Measurements from ENCODE around the gene ZFAND6.

The ZFAND6 gene

DNA sequence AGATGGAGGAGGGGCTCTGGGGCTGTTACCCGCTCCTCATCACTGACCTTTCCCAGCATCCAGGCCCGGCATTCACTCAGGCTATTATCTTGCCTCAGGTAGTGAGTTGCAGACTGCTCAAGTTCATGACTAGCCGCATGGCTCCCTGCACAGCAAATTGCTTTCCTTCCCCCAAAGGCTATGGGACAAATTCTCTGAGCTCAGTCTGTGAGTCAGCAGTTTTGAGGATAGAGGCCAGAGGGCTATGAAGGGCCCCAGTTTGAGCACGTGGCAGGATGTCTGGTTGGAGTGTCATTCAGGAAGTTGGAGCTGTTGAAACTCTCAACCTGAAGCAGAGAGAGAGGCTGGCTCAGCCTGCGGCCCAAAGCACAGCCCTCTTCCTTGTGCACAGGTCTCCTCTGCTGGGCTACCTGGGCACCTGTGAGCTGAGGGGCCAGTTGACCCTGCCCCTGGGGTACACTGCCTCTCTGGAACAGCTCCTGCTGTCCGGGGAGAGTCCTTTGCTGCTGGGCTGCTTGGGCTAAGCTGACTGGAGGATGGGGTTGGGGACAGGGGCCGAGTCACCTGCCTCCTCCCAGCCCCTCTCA, 101.2 kb downstream of the ZFAND6 start:
- no peaks in the 10 kb centered on the region for H3F3A ChIP-seq (ENCODE audit: low read depth)
- no peaks in the 10 kb centered on the region for H3K27me3 ChIP-seq (ENCODE audit: insufficient read depth, low read length, poor library complexity, severe bottlenecking)
- no peaks in the 10 kb centered on the region for H3K9me3 ChIP-seq (ENCODE audit: insufficient read depth, low read depth, low read length)
- 0 out of 2 replicates have a peak, but pooled peaks cover 10% of the 10 kb centered on the region for H3K36me3 ChIP-seq (ENCODE audit: insufficient read depth, low read length)
- peak overlapping the region; percentile 80 for H3K4me2 ChIP-seq (ENCODE audit: low read depth, low read length, poor library complexity, severe bottlenecking)
- H3K9me2 ChIP-seq (replicated peaks; ENCODE audit: low read depth, low read length) = no peaks in the 10 kb centered on the region
- H3K4me1 ChIP-seq (ENCODE audit: insufficient read depth, low read length, poor library complexity, severe bottlenecking) = peaks cover 52% of the 10 kb centered on the region
- peak overlapping the region; percentile 59 for H3K4me3 ChIP-seq (ENCODE audit: low read length, poor library complexity, severe bottlenecking)
- no peaks in the 10 kb centered on the region for H3K79me2 ChIP-seq (ENCODE audit: insufficient read depth, low read length)
- peak overlapping the region; percentile 66 for H3K9ac ChIP-seq (ENCODE audit: low read depth, low read length, poor library complexity, severe bottlenecking)
- H2AFZ ChIP-seq (ENCODE audit: low read length) = peak overlapping the region; percentile 34; the same call in 1 of the 2 replicates
- no peaks in the 10 kb centered on the region for H4K20me1 ChIP-seq (ENCODE audit: insufficient read depth, low read length, poor library complexity, severe bottlenecking)
- TF ChIP-seq, protein P1, sequence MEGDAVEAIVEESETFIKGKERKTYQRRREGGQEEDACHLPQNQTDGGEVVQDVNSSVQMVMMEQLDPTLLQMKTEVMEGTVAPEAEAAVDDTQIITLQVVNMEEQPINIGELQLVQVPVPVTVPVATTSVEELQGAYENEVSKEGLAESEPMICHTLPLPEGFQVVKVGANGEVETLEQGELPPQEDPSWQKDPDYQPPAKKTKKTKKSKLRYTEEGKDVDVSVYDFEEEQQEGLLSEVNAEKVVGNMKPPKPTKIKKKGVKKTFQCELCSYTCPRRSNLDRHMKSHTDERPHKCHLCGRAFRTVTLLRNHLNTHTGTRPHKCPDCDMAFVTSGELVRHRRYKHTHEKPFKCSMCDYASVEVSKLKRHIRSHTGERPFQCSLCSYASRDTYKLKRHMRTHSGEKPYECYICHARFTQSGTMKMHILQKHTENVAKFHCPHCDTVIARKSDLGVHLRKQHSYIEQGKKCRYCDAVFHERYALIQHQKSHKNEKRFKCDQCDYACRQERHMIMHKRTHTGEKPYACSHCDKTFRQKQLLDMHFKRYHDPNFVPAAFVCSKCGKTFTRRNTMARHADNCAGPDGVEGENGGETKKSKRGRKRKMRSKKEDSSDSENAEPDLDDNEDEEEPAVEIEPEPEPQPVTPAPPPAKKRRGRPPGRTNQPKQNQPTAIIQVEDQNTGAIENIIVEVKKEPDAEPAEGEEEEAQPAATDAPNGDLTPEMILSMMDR (conservative IDR thresholded peaks at IDR 0.05; ENCODE audit: low read length) = no peak
- no peak for TF ChIP-seq EZH2phosphoT487 (IDR thresholded peaks at IDR 0.05; ENCODE audit: borderline replicate concordance)

DNA sequence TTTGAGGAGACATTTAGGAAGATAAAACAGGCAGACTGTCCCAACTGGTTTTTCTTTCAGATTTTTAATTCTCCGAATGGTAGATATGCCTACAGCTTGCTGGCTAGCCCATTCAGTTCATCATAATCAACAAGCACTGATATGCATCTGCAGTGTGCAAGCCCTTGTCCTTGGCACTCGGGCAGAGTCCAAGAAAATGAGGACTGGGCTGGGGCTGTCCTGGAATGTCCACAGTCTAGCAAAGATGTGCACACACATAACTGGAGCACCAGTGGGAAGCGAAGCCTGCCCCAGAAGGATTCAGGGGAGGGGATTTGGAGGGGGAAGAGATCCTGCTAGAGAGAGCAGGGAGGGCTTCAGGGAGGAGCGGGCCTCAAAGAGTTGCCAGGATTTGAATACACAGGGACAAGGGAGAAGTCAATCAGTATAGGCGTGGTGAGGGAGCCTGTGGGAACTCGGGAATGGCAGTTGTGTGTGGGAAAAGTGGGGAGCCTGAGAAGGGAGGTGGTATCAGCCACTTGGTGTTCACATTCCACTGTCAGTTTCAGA, 102.1 kb downstream of the ZFAND6 start:
- TF ChIP-seq, protein P1 (conservative IDR thresholded peaks at IDR 0.05; ENCODE audit: low read length) = no peak
- no peak for TF ChIP-seq EZH2phosphoT487 (IDR thresholded peaks at IDR 0.05; ENCODE audit: borderline replicate concordance)
- Histone ChIP-seq H3K9ac (ENCODE audit: low read depth, low read length, poor library complexity, severe bottlenecking) (peak overlapping the region; percentile 66), H3K9me3 (ENCODE audit: insufficient read depth, low read depth, low read length) (no peaks in the 10 kb centered on the region), H2AFZ (ENCODE audit: low read length) (no peak overlapping the region), H3K4me2 (ENCODE audit: low read depth, low read length, poor library complexity, severe bottlenecking) (peak overlapping the region; percentile 80), H4K20me1 (ENCODE audit: insufficient read depth, low read length, poor library complexity, severe bottlenecking) (no peaks in the 10 kb centered on the region), H3K4me1 (ENCODE audit: insufficient read depth, low read length, poor library complexity, severe bottlenecking) (peaks cover 50% of the 10 kb centered on the region), H3K27me3 (ENCODE audit: insufficient read depth, low read length, poor library complexity, severe bottlenecking) (no peaks in the 10 kb centered on the region), H3K4me3 (ENCODE audit: low read length, poor library complexity, severe bottlenecking) (peak overlapping the region; percentile 59), H3K9me2 (replicated peaks; ENCODE audit: low read depth, low read length) (no peaks in the 10 kb centered on the region), H3K36me3 (ENCODE audit: insufficient read depth, low read length) (0 out of 2 replicates have a peak, but pooled peaks cover 10% of the 10 kb centered on the region), H3F3A (ENCODE audit: low read depth) (no peaks in the 10 kb centered on the region), H3K79me2 (ENCODE audit: insufficient read depth, low read length) (no peaks in the 10 kb centered on the region)

GRCh38 chr15:80162059-80162554, 102.6 kb downstream of the ZFAND6 start:
- no peaks in the 10 kb centered on the region for H3K79me2 ChIP-seq (ENCODE audit: insufficient read depth, low read length)
- H3K9me2 ChIP-seq (replicated peaks; ENCODE audit: low read depth, low read length) = no peaks in the 10 kb centered on the region
- H4K20me1 ChIP-seq (ENCODE audit: insufficient read depth, low read length, poor library complexity, severe bottlenecking) = no peaks in the 10 kb centered on the region
- peaks cover 44% of the 10 kb centered on the region for H3K4me1 ChIP-seq (ENCODE audit: insufficient read depth, low read length, poor library complexity, severe bottlenecking)
- H3K9me3 ChIP-seq (ENCODE audit: insufficient read depth, low read depth, low read length) = no peaks in the 10 kb centered on the region
- H2AFZ ChIP-seq (ENCODE audit: low read length) = no peak overlapping the region
- H3K36me3 ChIP-seq (ENCODE audit: insufficient read depth, low read length) = 0 out of 2 replicates have a peak, but pooled peaks cover 10% of the 10 kb centered on the region
- no peaks in the 10 kb centered on the region for H3K27me3 ChIP-seq (ENCODE audit: insufficient read depth, low read length, poor library complexity, severe bottlenecking)
- no peak overlapping the region for H3K4me3 ChIP-seq (ENCODE audit: low read length, poor library complexity, severe bottlenecking)
- no peak for TF ChIP-seq EZH2phosphoT487 (IDR thresholded peaks at IDR 0.05; ENCODE audit: borderline replicate concordance)
- TF ChIP-seq, protein P1 (conservative IDR thresholded peaks at IDR 0.05; ENCODE audit: low read length) = no peak
- H3F3A ChIP-seq (ENCODE audit: low read depth) = no peaks in the 10 kb centered on the region
- peak overlapping the region; percentile 66 for H3K9ac ChIP-seq (ENCODE audit: low read depth, low read length, poor library complexity, severe bottlenecking)
- no peak overlapping the region for H3K4me2 ChIP-seq (ENCODE audit: low read depth, low read length, poor library complexity, severe bottlenecking)
